Endometrial microvascular endothelial cells (primary cell): Measurements from ENCODE around the gene PAX8. TPM values are rescaled to one million over a fixed set of nuclear protein-coding genes. Genes with fewer than 3 reads are reported as not detected.
"Not testable (repeated sequence)": the region's sequence is repeated elsewhere in the genome, so short reads cannot be mapped to it uniquely, and the experiment has no call there.

Experiments used
- in situ Hi-C: cut with HindIII; loops from 2 replicates; pipeline ENCODE4 v1.10.0; 2017; ENCODE audit warnings: low sequenced_read_pairs, low pct_unique_long_range_greater_than_20kb; ENCODE audit errors: inconsistent ontology term
- total RNA-seq: library from RNA; depleted of rRNA; stranded (reverse); fragments of >200 nt; gene quantifications from one replicate; pipeline ENCODE4 v1.2.3, GENCODE V29; 2015; ENCODE audit errors: inconsistent ontology term

PAX8 gene
- total RNA-seq, 1 donor from 2014 or later, result 0.28 TPM

DNA sequence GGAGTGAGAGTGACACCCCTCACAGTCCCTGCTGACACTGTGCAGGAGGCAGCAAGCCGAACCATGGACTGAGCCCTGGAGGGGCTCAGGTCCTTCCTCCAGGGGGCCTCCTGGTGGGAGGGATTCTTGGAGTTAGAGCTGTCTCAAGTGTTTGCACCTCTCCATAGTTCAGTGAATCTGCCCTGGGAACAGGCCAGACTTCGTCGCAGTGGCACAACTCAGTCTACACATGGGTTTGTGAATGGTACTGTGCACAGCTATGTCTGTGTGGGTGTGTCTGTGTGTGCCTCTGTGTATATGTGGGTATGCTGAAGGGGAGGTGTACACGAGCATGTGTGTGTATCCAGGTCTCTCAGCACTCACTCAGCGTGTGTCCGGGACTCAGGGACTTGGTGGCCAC is 36.4 kb downstream of the PAX8 start:
- in situ Hi-C loops, result no loop called here

GRCh38 chr2:113240915-113241911 is 37.5 kb downstream of the PAX8 start:
- in situ Hi-C loops, result no loop called here

DNA sequence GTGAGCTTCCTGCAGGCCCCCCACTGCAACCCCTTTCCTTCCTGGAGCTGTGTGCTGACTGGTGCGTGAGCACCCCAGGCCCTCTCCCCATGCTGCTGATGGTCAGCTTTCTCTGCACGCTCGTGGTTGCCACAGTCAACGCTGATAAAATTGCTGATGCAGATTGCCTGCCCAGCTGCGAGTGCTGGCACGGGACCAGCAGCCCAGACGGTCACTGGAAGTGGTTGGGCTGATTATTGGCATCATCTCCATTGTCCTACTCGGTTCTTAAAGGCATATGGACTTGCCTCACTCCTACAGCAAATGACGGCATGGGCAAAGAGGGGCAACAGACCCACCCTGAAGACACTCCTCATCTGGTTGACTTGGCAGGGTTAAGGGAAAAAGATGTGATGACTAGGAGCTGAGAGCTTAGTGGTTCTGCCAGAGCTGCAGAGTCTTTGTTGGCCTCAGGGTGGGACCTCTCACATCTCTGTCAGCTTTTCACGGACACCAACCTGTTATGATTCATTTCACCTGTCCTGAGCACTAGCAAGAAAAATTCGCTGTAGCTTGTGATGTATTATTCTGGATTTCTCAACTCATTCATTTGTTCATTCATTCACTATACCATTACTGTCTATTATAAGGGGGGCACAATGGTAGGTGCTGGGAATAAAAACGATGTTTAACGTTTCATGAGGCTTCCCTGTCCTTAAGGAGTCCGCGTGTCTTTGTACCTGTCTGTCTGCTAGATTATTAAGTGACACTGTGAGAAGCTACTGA is 38.4 kb downstream of the PAX8 start:
- in situ Hi-C loops, result no loop called here

DNA sequence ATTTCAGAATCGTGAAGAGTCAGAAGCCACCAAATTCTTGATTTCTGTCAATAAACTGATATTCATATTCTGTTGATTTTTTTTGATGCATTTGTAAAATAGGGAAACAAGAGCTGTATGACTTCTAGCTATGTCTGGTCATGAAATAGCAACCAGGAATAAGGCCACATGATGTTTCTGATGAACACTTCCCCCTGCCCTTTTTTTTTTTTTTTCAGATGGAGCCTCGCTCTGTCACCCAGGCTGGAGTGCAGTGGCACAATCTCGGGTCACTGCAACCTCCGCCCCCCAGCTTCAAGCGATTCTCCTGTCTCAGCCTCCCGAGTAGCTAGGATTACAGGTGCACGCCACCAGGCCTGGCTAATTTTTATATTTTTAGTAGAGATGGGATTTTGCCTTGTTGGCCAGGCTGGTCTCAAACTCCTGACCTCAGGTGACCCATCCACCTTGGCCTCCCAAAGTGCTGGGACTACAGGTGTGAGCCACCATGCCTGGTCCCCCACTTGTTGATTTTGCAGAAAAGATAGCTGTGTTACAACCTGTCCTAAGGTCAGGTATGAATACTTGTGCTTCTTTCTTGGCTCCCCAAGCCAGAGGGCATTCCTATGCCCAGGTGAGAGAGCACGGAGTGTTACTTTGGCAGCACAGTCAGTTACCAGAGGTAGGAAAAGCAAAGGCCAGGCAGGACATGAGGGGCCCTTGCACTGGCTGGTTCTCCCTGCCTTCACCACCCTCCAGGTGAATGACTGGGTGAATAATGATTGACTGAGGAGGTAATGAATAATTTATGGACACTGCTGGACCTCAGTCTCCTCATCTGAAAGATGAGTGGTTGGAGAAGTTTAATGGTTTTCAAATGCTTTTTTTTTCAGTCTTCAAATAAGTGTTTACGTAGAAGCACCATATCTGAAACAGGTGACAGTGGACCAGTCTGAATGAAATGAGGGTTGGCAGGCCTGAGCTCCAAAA is 39.6 kb downstream of the PAX8 start:
- in situ Hi-C loops, result no loop called here

- in situ Hi-C loops, result no loop called here
Observed at GRCh38 chr2:113237604-113238160, 41.0 kb downstream of the PAX8 start.

GRCh38 chr2:113236367-113237159 is 42.2 kb downstream of the PAX8 start:
- in situ Hi-C loops, result no loop called here

DNA sequence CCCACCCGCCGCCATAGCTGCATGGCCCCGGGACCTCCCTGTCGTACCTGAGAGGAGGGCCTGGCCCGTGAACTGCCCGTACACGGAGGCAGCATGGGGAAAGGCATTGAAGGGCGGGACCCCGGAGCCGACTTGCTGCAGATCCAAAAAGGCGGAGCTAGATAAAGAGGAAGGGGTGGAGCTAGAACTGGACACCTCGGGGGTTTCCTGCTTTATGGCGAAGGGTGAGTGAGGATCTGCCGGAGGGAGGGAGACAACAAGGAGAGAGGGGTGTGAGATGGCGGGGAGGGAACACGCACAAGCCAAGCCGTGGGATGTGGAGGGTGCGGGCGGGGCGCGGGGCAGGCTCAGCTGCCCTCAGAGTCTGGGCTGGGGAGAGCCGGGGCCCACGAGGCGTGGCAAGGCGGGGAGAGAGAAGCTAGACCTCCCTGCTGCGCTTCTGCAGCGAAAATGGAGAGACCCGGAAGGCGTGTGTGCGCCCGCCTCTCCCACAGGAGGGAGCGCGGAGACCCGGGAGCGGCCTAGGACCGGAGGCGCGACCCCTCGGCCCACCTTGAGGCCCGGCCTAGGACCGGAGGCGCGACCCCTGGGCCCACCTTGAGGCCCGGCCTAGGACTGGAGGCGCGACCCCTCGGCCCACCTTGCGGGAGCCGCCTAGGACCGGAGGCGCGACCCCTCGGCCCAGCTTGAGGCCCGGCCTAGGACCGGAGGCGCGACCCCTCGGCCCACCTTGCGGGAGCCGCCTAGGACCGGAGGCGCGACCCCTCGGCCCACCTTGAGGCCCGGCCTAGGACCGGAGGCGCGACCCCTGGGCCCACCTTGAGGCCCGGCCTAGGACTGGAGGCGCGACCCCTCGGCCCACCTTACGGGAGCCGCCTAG is 43.1 kb downstream of the PAX8 start:
- in situ Hi-C loops, result not testable (repeated sequence)

- in situ Hi-C loops, result no loop called here
Observed at GRCh38 chr2:113234721-113235346, 43.9 kb downstream of the PAX8 start.

DNA sequence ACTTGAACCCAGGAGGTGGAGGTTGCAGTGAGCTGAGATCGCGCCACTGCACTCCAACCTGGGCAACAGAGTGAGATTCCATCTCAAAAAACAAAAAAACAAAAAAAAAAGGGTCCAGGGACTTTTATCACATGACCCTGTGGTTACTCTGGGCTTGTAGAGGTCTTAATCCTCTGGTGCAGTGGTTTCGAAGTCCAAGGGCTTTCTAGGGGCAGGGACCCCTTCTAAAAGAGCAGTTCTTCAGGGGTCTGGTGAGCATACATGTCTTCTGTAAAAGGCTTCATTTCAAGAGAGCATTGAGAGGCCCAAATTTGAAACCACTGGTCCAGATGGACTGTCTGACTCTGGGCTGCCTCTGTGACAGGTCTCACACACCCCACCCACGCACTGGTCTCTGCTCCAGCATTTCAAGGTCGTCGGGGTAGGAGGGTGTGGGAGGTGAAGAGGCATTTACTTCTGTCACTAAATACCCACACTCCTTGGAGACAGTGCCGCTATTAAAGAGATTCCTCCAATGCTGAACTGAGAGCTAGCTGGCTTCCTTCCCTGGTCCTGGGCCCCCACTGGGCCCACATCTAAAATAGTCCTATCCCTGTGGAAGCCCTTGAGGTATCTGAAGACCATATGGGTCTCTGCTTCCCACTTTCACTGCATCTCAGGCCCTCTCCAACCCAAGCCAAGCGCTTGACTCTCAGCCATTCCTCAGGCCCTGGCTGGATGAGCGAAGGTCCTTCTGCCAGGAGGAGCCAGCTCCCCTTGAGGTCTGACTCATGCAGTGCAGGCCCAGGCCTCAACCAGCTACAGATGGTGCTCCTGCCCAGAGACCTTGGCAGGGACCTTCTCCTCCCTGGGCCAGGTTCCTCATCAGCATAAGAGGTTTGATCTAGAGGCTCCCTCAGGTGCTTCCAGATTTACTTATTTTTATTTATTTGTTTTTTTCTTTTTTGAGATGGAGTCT is 44.8 kb downstream of the PAX8 start:
- in situ Hi-C loops, result no loop called here

DNA sequence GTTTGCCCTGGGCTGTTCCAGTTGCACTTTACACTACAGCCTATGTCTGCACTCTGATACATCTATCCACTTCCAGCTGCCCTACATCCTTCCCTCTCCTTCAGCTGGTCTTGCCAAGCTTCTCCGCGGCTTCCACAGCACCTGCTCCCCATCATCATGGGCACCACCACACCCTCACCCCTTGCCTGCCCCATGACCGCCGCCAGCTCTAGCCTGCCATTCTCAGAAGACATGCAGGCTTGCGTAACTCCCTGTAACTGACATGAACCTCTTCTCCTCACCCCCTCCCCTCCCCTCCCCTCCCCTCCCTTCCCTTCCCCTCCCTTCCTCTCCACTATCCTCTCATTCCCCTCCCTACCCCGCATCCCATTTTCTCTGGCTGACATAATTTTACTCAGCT is 46.0 kb downstream of the PAX8 start:
- in situ Hi-C loops, result no loop called here

GRCh38 chr2:113232123-113232522 is 46.6 kb downstream of the PAX8 start:
- in situ Hi-C loops, result no loop called here

GRCh38 chr2:113231064-113231463 is 47.7 kb downstream of the PAX8 start:
- in situ Hi-C loops, result no loop called here

- in situ Hi-C loops, result no loop called here
Observed at GRCh38 chr2:113230531-113230930, 48.2 kb downstream of the PAX8 start.

- in situ Hi-C loops, result no loop called here
Observed at GRCh38 chr2:113229795-113230194, 48.9 kb downstream of the PAX8 start.

DNA sequence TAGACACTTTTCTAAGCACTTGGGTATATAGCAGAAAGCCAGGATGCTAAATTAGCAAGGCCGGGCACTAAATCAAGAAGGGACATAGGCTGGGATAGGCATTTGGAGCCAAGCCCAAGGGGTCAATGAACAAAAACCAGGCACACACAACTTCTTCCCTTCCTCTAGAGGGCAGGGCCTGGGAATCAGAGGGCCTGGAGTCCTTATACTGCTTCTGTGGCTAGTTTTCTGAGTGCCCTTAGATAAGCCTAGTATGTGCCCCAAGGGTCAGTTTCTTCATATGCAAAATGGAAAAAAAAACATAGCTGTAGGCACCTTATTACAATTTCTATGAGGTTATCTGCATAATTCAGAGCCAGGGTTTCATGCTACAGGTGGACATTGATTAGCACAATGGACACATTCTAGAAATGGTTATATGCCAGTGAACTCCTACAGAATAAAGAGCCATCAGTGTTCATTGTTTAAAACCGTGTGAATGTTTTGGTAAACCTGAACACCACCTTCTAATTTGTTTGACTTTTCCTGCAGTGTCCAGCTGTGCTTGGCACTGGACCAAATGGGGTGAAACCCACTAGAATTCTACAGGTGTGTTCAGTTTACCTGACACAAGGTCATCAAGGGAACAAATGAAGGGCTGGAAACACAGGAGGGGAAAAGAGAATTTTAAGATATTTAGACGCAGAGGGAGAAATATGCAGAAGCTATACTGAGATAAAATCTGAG is 49.6 kb downstream of the PAX8 start:
- in situ Hi-C loops, result no loop called here
